ENCODE measurements around the gene SLC35F3. TPM values are rescaled to one million over a fixed set of nuclear protein-coding genes. Genes with fewer than 3 reads are reported as not detected.

The SLC35F3 gene
- total RNA-seq, 1 donor from 2014 or later, result 0.57 TPM

DNA sequence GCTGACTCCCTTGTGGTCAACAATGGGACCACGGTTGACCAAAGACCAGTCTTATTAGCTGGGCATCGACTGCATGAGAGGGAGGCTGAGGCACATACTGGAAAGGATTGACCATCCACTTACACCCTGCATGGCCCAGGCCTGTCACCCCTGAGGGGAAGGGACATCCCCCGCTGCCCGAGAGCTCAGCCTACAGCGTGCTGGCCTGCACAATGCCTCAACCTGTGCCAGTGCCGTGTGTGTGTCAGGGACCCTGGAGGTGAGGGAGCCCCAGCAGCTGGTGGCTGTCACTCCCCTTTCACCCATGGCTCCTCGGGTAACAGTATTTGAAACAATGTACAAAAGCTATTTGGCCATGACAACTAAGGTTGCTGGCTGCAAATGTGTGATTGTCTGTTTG lies 67.3 kb downstream of the SLC35F3 start:
- Histone ChIP-seq H2AFZ (ENCODE audit: low read depth, low read length) (no peak overlapping the region), H3K4me2 (ENCODE audit: low read length) (no peak overlapping the region), H3K4me3 (ENCODE audit: insufficient read depth, low read depth, low read length) (no peak overlapping the region), H3K27ac (ENCODE audit: low read depth, low read length) (no peak overlapping the region), H3K9me3 (ENCODE audit: insufficient read depth, low read depth, low read length) (no peaks in the 10 kb centered on the region), H3K79me2 (ENCODE audit: insufficient read depth, low read length) (peaks cover 2% of the 10 kb centered on the region), H3K36me3 (ENCODE audit: insufficient read depth, low read length) (no peaks in the 10 kb centered on the region), H3K4me1 (ENCODE audit: insufficient read depth, low read length) (peaks cover 4% of the 10 kb centered on the region), H4K20me1 (ENCODE audit: insufficient read depth, low read length) (no peaks in the 10 kb centered on the region), H3K9ac (ENCODE audit: low read length) (no peak overlapping the region), H3K27me3 (ENCODE audit: insufficient read depth, low read length) (no peaks in the 10 kb centered on the region)
- no peak for DNase-seq (ENCODE audit: low read depth)
- Mint-ChIP-seq H3K4me3 (ENCODE audit: unreplicated experiment) (no peak overlapping the region), H3K4me1 (ENCODE audit: low read depth, unreplicated experiment) (no peaks in the 10 kb centered on the region), H3K27me3 (ENCODE audit: low read depth, unreplicated experiment) (peaks cover 8% of the 10 kb centered on the region), H3K27ac (ENCODE audit: unreplicated experiment) (no peak overlapping the region), H3K36me3 (ENCODE audit: low read depth, unreplicated experiment) (no peaks in the 10 kb centered on the region), H3K9me3 (ENCODE audit: unreplicated experiment) (peaks cover 2% of the 10 kb centered on the region)
- TF ChIP-seq, protein P1, sequence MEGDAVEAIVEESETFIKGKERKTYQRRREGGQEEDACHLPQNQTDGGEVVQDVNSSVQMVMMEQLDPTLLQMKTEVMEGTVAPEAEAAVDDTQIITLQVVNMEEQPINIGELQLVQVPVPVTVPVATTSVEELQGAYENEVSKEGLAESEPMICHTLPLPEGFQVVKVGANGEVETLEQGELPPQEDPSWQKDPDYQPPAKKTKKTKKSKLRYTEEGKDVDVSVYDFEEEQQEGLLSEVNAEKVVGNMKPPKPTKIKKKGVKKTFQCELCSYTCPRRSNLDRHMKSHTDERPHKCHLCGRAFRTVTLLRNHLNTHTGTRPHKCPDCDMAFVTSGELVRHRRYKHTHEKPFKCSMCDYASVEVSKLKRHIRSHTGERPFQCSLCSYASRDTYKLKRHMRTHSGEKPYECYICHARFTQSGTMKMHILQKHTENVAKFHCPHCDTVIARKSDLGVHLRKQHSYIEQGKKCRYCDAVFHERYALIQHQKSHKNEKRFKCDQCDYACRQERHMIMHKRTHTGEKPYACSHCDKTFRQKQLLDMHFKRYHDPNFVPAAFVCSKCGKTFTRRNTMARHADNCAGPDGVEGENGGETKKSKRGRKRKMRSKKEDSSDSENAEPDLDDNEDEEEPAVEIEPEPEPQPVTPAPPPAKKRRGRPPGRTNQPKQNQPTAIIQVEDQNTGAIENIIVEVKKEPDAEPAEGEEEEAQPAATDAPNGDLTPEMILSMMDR (IDR thresholded peaks at IDR 0.05; ENCODE audit: insufficient read depth, low read depth, low read length), result no peak
- no peak for TF ChIP-seq EZH2 (IDR thresholded peaks at IDR 0.05; ENCODE audit: insufficient read depth, low read length)
- FAIRE-seq, result no peak

GRCh38 chr1:233972563-233972950 lies 68.1 kb downstream of the SLC35F3 start:
- Histone ChIP-seq H3K4me2 (ENCODE audit: low read length) (no peak overlapping the region), H3K4me1 (ENCODE audit: insufficient read depth, low read length) (peaks cover 4% of the 10 kb centered on the region), H3K36me3 (ENCODE audit: insufficient read depth, low read length) (no peaks in the 10 kb centered on the region), H3K9ac (ENCODE audit: low read length) (no peak overlapping the region), H4K20me1 (ENCODE audit: insufficient read depth, low read length) (no peaks in the 10 kb centered on the region), H3K9me3 (ENCODE audit: insufficient read depth, low read depth, low read length) (no peaks in the 10 kb centered on the region), H2AFZ (ENCODE audit: low read depth, low read length) (no peak overlapping the region), H3K79me2 (ENCODE audit: insufficient read depth, low read length) (peaks cover 2% of the 10 kb centered on the region), H3K4me3 (ENCODE audit: insufficient read depth, low read depth, low read length) (no peak overlapping the region), H3K27ac (ENCODE audit: low read depth, low read length) (no peak overlapping the region), H3K27me3 (ENCODE audit: insufficient read depth, low read length) (no peaks in the 10 kb centered on the region)
- no peak overlapping the region for H3K27ac Mint-ChIP-seq (ENCODE audit: unreplicated experiment)
- no peak for FAIRE-seq
- no peak for DNase-seq (ENCODE audit: low read depth)
- H3K27me3 Mint-ChIP-seq (ENCODE audit: low read depth, unreplicated experiment), result peaks cover 8% of the 10 kb centered on the region
- H3K9me3 Mint-ChIP-seq (ENCODE audit: unreplicated experiment), result peaks cover 2% of the 10 kb centered on the region
- H3K36me3 Mint-ChIP-seq (ENCODE audit: low read depth, unreplicated experiment), result no peaks in the 10 kb centered on the region
- TF ChIP-seq, protein P1 (IDR thresholded peaks at IDR 0.05; ENCODE audit: insufficient read depth, low read depth, low read length), result no peak
- TF ChIP-seq EZH2 (IDR thresholded peaks at IDR 0.05; ENCODE audit: insufficient read depth, low read length), result no peak
- no peaks in the 10 kb centered on the region for H3K4me1 Mint-ChIP-seq (ENCODE audit: low read depth, unreplicated experiment)
- H3K4me3 Mint-ChIP-seq (ENCODE audit: unreplicated experiment), result no peak overlapping the region

DNA sequence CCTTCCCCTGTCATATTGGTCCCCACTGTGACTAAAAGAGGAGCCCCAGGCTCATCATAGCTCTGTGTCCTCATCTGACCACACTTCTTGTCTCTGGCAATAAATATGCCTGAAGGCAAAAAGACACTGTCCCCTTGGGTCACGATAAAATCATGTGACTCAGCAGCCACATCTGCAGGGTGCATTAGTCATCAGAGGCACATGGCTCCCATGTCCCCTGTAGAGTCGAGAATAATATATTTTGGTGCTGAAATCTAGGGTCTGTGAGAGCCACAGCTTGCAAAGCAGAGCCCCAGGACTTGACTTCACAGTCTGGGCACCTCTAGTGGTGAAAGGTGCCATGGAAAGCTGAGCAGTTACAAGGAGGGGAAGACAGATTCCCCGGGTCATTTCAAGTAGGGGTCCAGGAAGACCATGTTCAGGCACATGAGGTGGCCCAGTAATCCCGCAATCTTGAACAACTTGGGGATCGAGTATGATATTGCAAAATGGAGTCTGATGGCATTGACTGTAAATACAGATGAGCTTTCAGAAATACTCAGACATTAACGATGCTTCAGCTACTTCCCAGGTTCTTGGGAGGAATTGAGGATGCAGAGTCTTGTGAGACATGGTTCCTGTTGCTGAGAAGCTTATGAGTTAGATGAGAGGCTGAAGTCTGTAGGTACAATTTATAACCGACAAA lies 68.6 kb downstream of the SLC35F3 start:
- no peaks in the 10 kb centered on the region for H3K9me3 ChIP-seq (ENCODE audit: insufficient read depth, low read depth, low read length)
- no peaks in the 10 kb centered on the region for H4K20me1 ChIP-seq (ENCODE audit: insufficient read depth, low read length)
- H3K27me3 ChIP-seq (ENCODE audit: insufficient read depth, low read length), result no peaks in the 10 kb centered on the region
- no peak for DNase-seq (ENCODE audit: low read depth)
- H2AFZ ChIP-seq (ENCODE audit: low read depth, low read length), result no peak overlapping the region
- H3K79me2 ChIP-seq (ENCODE audit: insufficient read depth, low read length), result peaks cover 2% of the 10 kb centered on the region
- no peak for FAIRE-seq
- H3K36me3 ChIP-seq (ENCODE audit: insufficient read depth, low read length), result no peaks in the 10 kb centered on the region
- H3K9ac ChIP-seq (ENCODE audit: low read length), result no peak overlapping the region
- no peak overlapping the region for H3K27ac Mint-ChIP-seq (ENCODE audit: unreplicated experiment)
- TF ChIP-seq, protein P1 (IDR thresholded peaks at IDR 0.05; ENCODE audit: insufficient read depth, low read depth, low read length), result no peak
- no peak for TF ChIP-seq EZH2 (IDR thresholded peaks at IDR 0.05; ENCODE audit: insufficient read depth, low read length)
- peaks cover 8% of the 10 kb centered on the region for H3K27me3 Mint-ChIP-seq (ENCODE audit: low read depth, unreplicated experiment)
- H3K4me2 ChIP-seq (ENCODE audit: low read length), result no peak overlapping the region
- no peak overlapping the region for H3K4me3 ChIP-seq (ENCODE audit: insufficient read depth, low read depth, low read length)
- peaks cover 2% of the 10 kb centered on the region for H3K9me3 Mint-ChIP-seq (ENCODE audit: unreplicated experiment)
- H3K4me1 Mint-ChIP-seq (ENCODE audit: low read depth, unreplicated experiment), result no peaks in the 10 kb centered on the region
- H3K36me3 Mint-ChIP-seq (ENCODE audit: low read depth, unreplicated experiment), result no peaks in the 10 kb centered on the region
- no peak overlapping the region for H3K4me3 Mint-ChIP-seq (ENCODE audit: unreplicated experiment)
- no peak overlapping the region for H3K27ac ChIP-seq (ENCODE audit: low read depth, low read length)
- H3K4me1 ChIP-seq (ENCODE audit: insufficient read depth, low read length), result peaks cover 4% of the 10 kb centered on the region

All from astrocyte (in vitro differentiated cells and primary cell).